HG03045 (cell line): ENCODE measurements around the gene ZNF83.
"Not testable (repeated sequence)": the region's sequence is repeated elsewhere in the genome, so short reads cannot be mapped to it uniquely, and the experiment has no call there.

Experiments
- ATAC-seq: cut with Tn5 transposase; IDR thresholded peaks from one replicate; pipeline ENCODE4 v1.9.1; 2021; ENCODE audit warnings: mild to moderate bottlenecking, moderate library complexity; ENCODE audit not compliant: unreplicated experiment

Gene ZNF83

DNA sequence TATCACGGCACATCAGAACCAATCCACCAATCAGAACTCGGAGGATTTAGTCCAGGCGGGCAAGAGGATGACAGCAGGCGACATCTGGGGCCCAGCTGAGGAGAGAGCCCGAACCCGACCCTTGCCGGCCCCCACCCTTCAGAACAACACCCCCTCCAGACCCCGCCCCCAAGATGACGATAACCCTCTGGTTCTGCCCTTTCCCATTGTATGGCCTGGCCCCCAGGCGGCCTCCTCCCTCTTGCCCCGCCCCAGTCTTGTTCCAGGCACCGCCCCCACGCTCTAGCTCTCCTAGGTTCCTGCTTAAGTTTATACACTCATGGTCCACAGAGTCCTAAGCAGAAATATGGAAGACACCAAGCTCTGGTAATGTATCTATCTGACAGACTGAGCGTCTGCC is 2.8 kb upstream of the ZNF83 start:
- no peak for ATAC-seq

DNA sequence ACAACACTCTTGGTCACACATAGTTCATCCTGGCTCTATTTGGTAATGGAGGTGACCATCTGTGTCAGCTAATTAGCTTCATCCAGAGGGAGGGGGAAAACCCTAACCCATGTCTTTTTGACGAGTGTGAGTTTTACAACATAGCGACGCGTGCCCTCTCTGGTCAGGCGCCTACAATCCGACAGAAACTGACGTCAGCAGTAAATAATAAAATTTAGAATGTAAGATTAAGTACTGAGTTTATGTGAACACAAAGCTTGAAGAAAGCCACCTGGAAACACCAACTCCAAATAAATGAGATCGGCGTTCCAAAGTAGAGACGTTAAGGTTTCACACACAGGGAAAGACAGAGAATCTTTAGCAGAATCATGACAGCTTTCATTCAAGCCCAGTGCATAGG is 1.8 kb upstream of the ZNF83 start:
- ATAC-seq = no peak

DNA sequence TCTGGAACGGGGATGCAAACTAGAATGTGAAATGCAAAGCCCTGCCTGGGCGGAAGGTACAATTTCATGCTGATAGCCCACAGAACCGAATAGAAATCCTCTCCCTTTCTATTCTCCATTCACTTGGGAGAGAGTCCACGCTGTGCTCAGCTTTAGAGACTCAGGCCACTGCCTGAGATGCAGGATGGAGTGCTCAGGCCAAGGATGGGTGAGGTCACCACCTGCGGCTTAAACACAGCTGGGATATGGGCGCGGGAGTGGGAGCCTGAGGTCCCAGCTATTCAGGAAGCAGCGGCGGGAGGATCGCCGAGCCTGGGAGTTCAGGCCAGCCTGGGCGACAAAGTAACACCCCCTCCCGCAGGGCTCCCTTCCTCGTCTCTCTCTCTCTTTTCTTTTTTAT is 446 bp upstream of the ZNF83 start:
- ATAC-seq = no peak

DNA sequence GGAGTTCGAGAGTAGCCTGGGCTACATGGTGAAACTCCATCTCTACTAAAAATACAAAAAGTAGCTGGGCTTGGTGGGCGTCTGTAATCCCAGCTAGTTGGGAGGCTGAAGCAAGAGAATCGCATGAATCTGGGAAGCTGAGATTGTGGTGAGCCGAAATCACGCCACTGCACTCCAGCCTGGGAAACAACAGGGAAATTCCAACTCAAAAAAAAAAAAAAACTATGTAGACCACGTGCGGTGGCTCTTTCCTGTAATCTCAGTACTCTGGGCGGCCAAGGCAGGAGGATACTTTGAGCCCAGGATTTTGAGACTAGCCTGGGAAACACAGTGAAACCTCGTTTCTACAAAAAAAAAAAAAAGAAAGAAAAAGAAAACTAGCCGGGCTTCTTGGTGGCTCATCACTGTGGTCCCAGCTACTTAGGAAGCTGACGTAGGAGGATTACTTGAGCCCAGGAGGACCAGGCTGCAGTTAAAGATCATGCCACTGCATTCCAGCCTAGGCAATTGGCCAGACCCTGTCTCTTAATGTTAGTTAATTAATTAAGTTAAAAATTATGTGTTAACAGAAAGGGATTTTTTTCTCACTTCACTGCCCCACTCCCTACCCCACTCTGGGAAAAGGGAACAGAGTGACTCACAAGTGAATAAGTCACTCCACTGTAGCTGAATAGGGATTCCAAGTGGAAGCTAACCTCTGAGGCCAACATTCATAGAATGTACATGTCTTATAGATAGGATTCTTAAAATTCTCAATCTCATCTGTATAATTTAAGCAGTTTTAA is 2.2 kb downstream of the ZNF83 start:
- no peak for ATAC-seq

DNA sequence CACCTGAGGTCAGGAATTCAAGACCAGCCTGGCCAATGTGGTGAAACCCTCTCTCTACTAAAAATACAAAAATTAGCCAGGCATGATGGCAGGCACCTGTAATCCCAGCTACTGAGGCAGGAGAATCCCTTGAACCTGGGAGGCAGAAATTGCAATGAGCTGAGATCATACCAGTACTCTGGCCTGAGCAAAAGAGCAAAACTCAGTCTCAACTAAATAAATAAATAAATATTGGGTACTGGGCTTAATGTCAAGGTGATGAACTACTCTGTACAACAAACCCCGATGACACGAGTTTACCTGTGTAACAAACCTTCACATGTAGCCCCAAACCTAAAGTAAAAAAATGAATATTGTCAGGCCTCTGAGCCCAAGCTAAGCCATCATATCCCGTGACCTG is 10.7 kb downstream of the ZNF83 start:
- ATAC-seq = not testable (repeated sequence)

DNA sequence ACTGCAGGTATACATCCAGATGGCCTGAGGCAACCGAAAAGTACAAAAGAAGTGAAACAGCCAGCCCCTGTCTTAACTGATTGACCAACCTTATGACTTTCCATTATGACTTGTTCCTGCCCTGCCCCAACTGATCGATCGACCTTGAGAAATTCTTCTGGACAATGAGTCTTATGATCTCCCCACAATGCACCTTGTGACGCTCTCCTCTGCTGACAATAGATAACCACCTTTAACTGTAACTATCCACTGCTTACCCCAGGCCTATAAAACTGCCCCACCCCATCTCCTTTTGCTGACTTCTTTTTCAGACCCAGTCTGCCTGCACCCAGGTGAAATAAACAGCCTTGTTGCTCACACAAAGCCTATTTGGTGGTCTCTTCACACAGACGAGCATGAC is 11.2 kb downstream of the ZNF83 start:
- ATAC-seq = no peak

DNA sequence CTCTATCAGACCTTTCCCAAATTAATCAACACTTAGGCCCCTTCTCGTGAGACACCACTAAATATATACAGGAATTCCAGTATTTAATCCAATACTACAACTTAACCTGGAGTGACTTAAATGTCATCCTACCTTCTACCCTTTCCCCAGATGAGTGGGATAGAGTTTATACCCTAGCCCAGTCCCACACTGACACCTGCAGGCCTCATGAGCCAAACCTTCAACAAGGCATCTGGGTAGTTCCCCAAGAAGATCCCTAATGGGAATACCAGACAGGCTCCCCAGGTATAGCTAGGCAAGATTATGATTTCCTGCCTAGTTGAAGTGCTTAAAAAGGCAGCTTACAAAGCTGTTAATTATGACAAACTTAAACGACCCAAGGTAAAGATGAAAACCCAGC is 15.9 kb downstream of the ZNF83 start:
- no peak for ATAC-seq

DNA sequence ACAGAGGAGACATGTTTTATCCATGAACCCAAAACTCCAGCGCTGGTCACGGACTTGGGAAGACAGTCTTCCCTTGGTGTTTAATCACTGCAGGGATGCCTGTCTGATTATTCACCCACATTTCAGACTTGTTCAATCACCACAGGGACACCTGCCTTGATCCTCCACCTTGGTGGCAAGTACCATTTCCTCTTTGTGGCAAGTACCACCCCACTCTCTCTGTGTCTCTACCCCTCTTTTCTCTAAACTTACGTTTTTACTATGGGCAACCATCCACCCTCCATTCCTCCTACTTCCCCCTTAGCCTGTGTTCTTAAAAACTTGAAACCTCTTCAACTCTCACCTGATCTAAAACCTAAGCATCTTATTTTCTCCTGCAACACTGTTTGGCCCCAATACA is 16.8 kb downstream of the ZNF83 start:
- ATAC-seq = no peak

DNA sequence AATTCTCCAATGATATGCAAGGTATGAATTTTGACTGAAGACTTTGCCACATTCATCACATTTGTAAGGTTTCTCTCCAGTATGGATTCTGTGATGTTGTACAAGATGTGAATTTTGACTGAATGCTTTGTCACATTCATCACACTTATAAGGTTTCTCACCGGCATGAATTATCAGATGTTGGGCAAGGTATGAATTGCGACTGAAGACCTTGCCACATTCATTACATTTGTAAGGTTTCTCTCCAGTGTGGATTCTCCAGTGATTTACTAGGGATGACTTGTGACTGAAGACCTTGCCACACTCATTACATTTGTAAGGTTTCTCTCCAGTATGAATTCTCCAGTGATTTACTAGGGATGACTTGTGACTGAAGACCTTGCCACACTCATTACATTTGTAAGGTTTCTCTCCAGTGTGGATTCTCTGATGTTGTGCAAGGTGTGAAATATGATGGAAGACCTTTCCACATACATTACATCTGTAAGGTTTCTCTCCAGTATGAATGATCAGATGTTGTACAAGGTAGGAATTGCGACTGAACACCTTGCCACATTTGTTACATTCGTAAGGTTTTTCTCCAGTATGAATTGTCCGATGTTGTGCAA is 24.8 kb downstream of the ZNF83 start:
- no peak for ATAC-seq

DNA sequence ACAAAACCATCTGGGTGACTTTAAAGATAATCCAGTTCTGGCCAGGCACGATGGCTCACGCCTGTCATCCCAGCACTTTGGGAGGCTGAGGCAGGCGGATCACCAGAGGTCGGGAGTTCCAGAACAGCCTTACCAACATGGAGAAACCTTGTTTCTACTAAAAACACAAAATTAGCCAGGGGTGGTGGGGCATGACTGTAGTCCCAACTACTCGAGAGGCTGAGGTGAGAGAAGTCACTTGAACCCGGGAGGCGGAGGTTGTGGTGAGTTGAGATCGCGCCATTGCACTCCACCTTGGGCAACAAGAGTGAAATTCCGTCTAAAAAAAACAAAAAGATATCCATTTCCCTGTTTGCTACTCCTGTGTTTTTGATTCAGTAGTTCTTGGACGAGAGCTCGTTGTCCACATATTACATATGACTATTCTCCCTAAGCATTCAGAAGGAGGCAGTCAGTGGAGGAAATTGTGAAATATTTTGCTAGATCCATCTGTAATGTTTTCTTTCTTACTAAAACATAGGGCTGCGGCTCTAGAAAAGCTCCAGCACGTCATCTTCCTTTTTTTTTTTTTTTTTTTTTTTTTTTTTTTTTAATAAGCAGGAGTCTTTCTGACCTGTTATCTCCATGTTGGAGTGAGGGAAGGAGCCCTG is 34.5 kb downstream of the ZNF83 start:
- ATAC-seq = no peak

DNA sequence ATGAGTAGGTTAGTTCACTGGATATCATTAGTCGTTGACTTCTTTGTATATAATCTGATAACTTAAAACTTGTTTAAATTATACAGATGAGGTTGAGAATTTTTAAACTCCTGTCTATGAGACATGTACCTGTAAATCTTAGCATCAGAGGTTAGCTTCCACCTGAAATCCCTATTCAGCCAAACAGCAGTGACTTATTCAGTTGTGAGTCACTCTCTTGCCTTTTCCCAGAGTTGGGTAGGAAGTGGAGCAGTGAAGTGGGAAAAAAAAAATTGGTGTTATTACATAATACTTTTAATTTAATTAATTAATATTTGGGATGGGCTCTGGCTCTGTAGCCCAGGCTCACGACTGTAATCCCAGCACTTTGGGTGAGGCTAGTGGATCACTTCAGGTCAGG is 35.2 kb downstream of the ZNF83 start:
- ATAC-seq = no peak

DNA sequence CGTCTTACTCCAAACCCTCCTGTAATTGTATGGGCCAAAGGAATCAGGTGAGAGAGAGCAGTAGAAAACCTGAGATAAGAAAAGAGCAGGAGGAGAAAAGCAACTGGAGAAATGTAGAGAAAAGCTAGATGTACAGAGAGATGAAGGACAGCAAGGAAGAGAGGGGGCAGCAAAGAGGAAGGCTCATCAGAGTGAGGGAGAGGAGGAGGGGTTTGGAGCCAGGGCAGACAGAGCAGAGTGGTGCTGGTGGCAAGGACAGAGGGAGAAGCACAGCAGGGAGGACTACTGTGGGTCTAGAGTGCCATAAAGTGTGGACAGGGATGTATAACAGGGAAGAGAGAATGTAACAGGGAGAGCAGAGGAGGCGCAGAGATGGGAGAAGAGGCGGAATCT is 36.2 kb downstream of the ZNF83 start:
- not testable (repeated sequence) for ATAC-seq

DNA sequence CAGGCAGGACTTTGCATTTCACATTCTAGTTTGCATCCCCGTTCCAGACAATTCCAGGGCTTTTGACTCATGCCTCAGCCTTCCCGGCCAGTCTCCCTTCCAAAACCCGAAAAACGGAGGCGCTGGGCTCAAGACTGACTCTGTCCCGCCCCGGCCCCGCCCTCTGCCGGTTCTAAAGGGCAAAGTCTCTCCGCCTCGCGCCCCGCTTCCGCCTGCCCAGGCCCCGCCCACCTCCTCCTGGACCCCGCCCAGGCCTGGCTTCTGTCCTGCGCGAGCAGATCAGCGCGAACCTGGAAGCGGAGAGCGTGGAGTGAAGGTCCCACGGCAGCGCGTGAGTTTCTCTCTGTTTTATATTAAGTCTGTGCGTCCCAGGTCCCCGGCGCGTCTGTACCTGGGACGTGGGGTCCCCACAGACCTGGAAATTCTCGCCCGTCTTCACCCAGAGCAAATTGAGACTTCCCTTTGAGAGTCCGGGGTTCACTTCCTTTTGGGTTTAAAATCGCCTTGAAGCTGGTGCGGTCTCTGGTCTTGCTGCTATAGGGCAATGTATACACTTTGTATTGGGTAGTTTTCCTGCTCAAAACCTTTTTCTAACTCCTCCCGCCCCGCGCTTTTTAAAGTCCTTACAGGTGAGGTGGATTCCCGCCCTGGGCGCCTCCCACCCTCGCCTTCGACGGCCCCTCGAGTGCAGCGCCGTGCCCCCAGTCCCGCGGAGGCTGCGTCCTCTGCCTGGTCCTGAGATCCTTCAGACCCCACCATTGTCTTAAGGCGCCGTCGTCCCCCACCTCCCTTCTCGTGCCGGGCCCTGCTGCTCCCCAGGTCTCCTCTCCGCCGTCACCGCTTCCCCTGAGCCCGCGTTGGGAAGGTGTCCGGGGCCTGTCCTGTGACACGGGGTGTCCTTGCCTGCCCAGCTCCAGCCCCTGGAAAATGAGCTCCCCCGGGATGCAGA is 36.9 kb downstream of the ZNF83 start:
- ATAC-seq = peak; percentile 95

DNA sequence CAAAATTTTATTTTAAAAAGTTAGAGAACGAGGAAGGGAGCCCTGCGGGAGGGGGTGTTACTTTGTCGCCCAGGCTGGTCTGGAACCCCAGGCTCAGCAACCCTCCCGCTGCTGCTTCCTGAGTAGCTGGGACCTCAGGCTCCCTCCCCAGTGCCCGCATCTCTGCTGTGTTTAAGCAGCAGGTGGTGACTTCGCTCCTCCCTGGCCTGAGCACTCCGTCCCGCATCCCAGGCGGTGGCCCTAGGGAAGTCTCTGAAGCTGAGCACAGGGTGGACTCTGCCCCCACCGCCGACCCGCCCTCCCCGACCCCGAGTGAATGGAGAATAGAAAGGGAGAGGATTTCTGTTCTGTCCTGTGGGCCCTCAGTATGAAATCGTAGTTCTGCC is 37.5 kb downstream of the ZNF83 start:
- no peak for ATAC-seq

DNA sequence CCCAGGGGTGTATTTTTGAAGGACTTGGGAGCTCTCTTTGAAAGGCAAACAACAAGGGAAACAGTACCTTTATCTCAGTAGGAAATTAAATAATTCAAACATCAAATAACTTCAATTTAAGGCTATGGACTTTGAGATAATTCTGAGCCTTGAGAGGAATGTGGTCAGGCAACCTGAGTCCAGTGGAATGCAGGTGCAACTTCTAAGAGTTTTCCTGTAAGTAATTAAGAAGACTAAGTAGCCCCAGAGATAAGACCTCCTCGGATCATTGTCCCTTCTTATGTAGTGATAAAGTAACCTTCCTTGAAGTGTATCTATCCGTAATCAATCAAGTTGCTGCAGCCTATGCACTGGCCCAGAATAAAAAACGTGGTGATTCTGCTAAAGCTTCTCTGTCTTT is 38.9 kb downstream of the ZNF83 start:
- no peak for ATAC-seq

DNA sequence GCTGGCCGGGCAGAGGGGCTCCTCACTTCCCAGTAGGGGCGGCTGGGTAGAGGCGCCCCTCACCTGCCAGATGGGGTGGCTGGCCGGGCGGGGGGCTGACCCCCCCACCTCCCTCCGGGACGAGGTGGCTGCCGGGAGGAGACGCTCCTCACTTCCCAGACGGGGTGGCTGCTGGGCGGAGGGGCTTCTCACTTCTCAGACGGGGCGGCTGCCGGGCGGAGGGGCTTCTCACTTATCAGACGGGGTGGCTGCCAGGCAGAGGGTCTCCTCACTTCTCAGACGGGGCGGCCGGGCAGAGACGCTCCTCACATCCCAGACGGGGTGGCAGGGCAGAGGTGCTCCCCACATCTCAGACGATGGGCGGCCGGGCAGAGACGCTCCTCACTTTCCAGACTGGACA is 44.7 kb downstream of the ZNF83 start:
- not testable (repeated sequence) for ATAC-seq

DNA sequence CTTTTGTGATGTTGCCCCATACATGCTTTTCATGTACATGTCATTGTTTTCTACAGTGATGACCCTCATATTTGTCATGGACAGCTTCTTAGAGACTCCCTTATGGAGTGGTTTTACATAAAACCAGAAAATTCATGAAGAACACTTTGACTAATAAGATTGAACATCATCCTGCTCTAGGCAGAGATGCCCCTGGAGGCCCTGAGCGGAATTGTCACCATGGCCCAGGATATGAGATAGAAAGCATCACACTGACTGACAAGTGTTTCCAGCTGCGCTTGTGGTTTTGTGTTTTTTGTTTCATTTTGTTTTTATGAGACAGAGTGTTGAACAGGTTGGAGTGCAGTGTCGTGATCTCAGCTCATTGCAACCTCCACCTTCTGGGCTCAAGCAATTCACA is 45.9 kb downstream of the ZNF83 start:
- ATAC-seq = no peak

DNA sequence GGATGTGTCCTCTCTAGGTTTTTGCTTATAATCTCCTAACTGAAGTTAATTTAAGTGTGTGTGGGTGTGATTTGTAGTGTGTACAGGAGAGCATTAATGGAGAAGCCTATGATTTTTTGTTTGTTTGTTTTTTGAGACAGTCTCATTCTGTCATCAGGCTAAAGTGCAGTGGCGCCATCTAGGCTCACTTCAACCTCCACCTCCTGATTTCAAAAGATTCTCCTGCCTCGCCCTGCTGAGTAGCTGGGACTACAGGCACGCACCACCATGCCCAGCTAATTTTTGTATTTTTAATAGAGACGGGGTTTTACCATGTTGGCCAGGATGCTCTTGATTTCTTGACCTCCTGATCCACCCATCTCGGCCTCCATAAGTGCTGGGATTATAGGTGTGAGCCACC is 47.4 kb downstream of the ZNF83 start:
- no peak for ATAC-seq

DNA sequence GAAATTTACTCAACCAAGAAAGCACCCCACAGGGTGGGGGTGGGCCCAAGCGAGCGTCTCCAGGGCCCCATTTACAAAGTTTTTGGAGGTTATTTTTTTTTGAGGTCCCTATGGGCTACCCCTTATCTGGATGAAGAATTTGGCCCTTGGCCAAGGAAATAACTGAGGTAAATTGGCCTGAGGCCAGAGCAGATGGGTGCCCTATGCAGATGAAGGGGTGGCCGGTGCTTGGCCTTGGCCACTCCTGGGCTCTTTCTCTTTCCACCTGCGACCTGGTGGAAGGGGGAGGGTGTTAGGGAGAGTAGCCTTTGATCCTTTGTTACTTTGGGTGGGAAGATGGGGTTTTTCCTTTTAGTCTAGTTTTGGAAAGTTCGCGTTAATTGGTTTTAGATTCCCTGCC is 52.6 kb downstream of the ZNF83 start:
- no peak for ATAC-seq

DNA sequence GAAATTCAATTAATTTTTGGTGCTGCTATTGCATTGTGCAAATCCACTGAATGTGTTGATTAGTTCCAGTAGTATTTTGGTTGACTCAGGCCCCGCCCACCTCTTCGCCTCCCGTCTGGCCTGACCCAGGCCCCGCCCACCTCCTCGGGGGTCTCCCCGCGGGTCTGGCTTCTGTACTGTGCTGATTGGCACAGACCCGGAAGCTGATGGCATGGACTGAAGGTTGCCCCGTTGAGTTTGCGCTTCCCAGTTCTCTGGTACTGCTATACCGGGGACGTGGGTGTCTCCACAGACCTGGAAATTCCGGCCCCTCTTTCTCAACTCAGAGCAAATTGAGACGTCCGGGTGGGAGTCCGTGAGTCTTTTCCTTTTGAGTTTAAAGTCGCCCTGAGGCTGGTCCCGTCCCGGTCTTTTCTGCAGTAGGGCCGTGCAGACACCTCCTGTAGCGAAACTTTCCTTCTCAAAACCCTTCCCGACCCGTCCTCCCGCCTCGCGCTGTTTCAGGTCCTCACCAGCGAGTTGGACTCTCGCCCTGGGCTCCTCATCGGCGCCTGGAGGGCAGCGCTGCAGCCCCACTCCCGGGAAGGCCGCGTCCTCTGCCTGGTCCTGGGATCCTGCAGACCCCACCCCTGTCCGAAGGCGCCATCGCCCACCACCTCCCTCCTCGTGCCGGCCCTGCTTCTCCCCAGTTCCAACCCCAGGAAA is 53.3 kb downstream of the ZNF83 start:
- no peak for ATAC-seq
